K562 (cell line): ENCODE data around the gene PRTFDC1. TPM values are rescaled to one million over a fixed set of nuclear protein-coding genes. Genes with fewer than 3 reads are reported as not detected.

Source experiments
- BCOR ChIP-seq: fragments of 450-650 bp; IDR thresholded peaks from 2 replicates; pipeline ENCODE4 v1.6.1; 2016
- CSDE1 ChIP-seq, 2 experiments: fragments of 450-650 bp; IDR thresholded peaks; 2 replicates each; pipeline ENCODE4 v1.6.1; 2016; ENCODE audit warnings: mild to moderate bottlenecking in 1 of 2
- E2F3 ChIP-seq: fragments of 250-450 bp; sonication (Bioruptor Pico); IDR thresholded peaks from 2 replicates; pipeline ENCODE4 v1.4.0; 2020; ENCODE audit warnings: mild to moderate bottlenecking
- KDM2B ChIP-seq: fragments of 250-450 bp; sonication (Bioruptor Pico); IDR thresholded peaks from 2 replicates; pipeline ENCODE4 v1.8.0; 2021; ENCODE audit warnings: mild to moderate bottlenecking, moderate library complexity
- MCM2 ChIP-seq: fragments of 450-650 bp; IDR thresholded peaks from 2 replicates; pipeline ENCODE4 v1.6.1; 2017; ENCODE audit warnings: low read depth, mild to moderate bottlenecking
- NEUROD1 ChIP-seq: fragments of 150-350 bp; IDR thresholded peaks from 2 replicates; pipeline ENCODE4 v1.6.1; 2014; ENCODE audit warnings: borderline replicate concordance, low read length, low read depth; ENCODE audit not compliant: partially characterized antibody
- NFATC3 ChIP-seq: fragments of 450-650 bp; IDR thresholded peaks from 2 replicates; pipeline ENCODE4 v1.6.1; 2017; ENCODE audit warnings: mild to moderate bottlenecking
- NR1H2 ChIP-seq: sonication (generic); formaldehyde crosslinking; IDR thresholded peaks from 2 replicates; pipeline ENCODE4 v1.4.0; 2020; ENCODE audit warnings: mild to moderate bottlenecking, missing genetic modification reagents
- OTX1 ChIP-seq: fragments of 450-650 bp; formaldehyde crosslinking; IDR thresholded peaks from 2 replicates; pipeline ENCODE4 v1.4.0; 2022; ENCODE audit warnings: mild to moderate bottlenecking
- PPARD ChIP-seq: fragments of 250-450 bp; sonication (Bioruptor Pico); IDR thresholded peaks from 2 replicates; pipeline ENCODE4 v1.8.0; 2022; ENCODE audit warnings: inconsistent platforms, mild to moderate bottlenecking, moderate library complexity
- SAP30 ChIP-seq: fragments of 200-600 bp; sonication (generic); IDR thresholded peaks from 2 replicates; pipeline ENCODE4 v1.6.1; 2012; ENCODE audit warnings: borderline replicate concordance, low read depth, mild to moderate bottlenecking, moderate library complexity, low read length, control low read depth, inconsistent platforms; ENCODE audit not compliant: insufficient read depth, poor library complexity, severe bottlenecking
- SMARCA5 ChIP-seq: fragments of 450-650 bp; IDR thresholded peaks from 2 replicates; pipeline ENCODE4 v1.6.1; 2016
- STAT5A ChIP-seq: IDR thresholded peaks from 2 replicates; pipeline ENCODE4 v1.6.1; 2012; ENCODE audit warnings: low read length, inconsistent platforms, borderline replicate concordance
- ZNF217 ChIP-seq: sonication (generic); formaldehyde crosslinking; IDR thresholded peaks from 2 replicates; pipeline ENCODE4 v1.8.0; 2022; ENCODE audit warnings: mild to moderate bottlenecking, missing genetic modification reagents
- ZNF444 ChIP-seq: fragments of 250-450 bp; sonication (Bioruptor Pico); IDR thresholded peaks from 2 replicates; pipeline ENCODE4 v1.4.0; 2020; ENCODE audit warnings: mild to moderate bottlenecking, moderate library complexity
- ZNF561 ChIP-seq: fragments of 450-650 bp; formaldehyde crosslinking; conservative IDR thresholded peaks from 2 replicates; pipeline ENCODE4 v1.4.0; 2020; ENCODE audit warnings: mild to moderate bottlenecking, moderate library complexity
- ZNF586 ChIP-seq: fragments of 450-650 bp; formaldehyde crosslinking; conservative IDR thresholded peaks from 2 replicates; pipeline ENCODE4 v1.4.0; 2020; ENCODE audit warnings: mild to moderate bottlenecking, moderate library complexity
- ZNF696 ChIP-seq: fragments of 250-450 bp; sonication (Bioruptor Pico); conservative IDR thresholded peaks from 2 replicates; pipeline ENCODE4 v1.4.0; 2020; ENCODE audit warnings: mild to moderate bottlenecking, moderate library complexity
- polyA plus RNA-seq, 8 experiments: library from polyadenylated mRNA; depleted of rRNA in 4 of 8; stranded (reverse) in 5 of 8; unstranded in 3 of 8; fragments of >200 nt; fragmentation: Nextera tagmentation in 2 of 8; fragmentation: Illumina TruSeq in 1 of 8; extraction: Ambion mirVana in 2 of 8; extraction: Trizol in 1 of 8; gene quantifications; 2 replicates each; pipeline versions ENCODE4 v1.2.1 to v1.2.3, GENCODE V29; 2011 to 2014; ENCODE audit warnings: inconsistent platforms in 1 of 8, missing spikeins in 1 of 8
- total RNA-seq, 7 experiments: library from RNA; depleted of rRNA in 6 of 7; stranded (reverse); fragments of >200 nt in 6 of 7; fragmentation: Illumina TruSeq in 2 of 7; extraction: Trizol in 2 of 7; gene quantifications; 2 replicates each; pipeline versions ENCODE4 v1.2.1 to v1.2.3, GENCODE V29; 2011 to 2021; ENCODE audit warnings: low replicate concordance in 1 of 7
- TF ChIP-seq, protein P1 (sequence below): fragments of 450-650 bp; IDR thresholded peaks from 2 replicates; pipeline ENCODE4 v1.6.1; 2016; ENCODE audit warnings: mild to moderate bottlenecking, moderate library complexity
- TF ChIP-seq, protein P2 (sequence below): sonication (generic); formaldehyde crosslinking; IDR thresholded peaks from 2 replicates; pipeline ENCODE4 v1.8.0; 2022; ENCODE audit warnings: missing genetic modification reagents, mild to moderate bottlenecking, borderline replicate concordance

PRTFDC1 gene
- total and polyA plus RNA-seq, 9 of the 15 experiments (the other 6 are each of a cell fraction or from before 2014, with no cell fraction given), result 7.0 to 27.6 (median 10.0) TPM

DNA sequence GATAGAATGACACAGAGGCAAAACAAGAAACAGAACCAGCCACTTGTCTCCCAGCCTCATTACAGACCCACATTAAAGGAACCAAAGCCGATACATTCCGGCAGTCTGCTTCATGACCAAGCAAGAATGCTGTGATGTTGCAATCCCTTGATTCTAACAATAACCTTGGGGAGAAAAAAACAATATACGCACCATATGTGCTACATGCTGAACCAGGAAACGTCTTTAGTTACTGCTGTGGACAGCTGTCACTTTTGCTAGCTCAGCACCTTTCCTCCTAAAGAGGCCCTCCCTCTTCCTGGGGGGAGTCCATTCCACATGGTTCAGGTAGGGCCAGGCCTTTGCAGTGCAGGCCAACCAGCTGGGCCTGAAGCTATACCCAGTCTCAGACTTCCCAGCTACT lies 79.1 kb downstream of the PRTFDC1 start (continued):
- TF ChIP-seq, protein P1, sequence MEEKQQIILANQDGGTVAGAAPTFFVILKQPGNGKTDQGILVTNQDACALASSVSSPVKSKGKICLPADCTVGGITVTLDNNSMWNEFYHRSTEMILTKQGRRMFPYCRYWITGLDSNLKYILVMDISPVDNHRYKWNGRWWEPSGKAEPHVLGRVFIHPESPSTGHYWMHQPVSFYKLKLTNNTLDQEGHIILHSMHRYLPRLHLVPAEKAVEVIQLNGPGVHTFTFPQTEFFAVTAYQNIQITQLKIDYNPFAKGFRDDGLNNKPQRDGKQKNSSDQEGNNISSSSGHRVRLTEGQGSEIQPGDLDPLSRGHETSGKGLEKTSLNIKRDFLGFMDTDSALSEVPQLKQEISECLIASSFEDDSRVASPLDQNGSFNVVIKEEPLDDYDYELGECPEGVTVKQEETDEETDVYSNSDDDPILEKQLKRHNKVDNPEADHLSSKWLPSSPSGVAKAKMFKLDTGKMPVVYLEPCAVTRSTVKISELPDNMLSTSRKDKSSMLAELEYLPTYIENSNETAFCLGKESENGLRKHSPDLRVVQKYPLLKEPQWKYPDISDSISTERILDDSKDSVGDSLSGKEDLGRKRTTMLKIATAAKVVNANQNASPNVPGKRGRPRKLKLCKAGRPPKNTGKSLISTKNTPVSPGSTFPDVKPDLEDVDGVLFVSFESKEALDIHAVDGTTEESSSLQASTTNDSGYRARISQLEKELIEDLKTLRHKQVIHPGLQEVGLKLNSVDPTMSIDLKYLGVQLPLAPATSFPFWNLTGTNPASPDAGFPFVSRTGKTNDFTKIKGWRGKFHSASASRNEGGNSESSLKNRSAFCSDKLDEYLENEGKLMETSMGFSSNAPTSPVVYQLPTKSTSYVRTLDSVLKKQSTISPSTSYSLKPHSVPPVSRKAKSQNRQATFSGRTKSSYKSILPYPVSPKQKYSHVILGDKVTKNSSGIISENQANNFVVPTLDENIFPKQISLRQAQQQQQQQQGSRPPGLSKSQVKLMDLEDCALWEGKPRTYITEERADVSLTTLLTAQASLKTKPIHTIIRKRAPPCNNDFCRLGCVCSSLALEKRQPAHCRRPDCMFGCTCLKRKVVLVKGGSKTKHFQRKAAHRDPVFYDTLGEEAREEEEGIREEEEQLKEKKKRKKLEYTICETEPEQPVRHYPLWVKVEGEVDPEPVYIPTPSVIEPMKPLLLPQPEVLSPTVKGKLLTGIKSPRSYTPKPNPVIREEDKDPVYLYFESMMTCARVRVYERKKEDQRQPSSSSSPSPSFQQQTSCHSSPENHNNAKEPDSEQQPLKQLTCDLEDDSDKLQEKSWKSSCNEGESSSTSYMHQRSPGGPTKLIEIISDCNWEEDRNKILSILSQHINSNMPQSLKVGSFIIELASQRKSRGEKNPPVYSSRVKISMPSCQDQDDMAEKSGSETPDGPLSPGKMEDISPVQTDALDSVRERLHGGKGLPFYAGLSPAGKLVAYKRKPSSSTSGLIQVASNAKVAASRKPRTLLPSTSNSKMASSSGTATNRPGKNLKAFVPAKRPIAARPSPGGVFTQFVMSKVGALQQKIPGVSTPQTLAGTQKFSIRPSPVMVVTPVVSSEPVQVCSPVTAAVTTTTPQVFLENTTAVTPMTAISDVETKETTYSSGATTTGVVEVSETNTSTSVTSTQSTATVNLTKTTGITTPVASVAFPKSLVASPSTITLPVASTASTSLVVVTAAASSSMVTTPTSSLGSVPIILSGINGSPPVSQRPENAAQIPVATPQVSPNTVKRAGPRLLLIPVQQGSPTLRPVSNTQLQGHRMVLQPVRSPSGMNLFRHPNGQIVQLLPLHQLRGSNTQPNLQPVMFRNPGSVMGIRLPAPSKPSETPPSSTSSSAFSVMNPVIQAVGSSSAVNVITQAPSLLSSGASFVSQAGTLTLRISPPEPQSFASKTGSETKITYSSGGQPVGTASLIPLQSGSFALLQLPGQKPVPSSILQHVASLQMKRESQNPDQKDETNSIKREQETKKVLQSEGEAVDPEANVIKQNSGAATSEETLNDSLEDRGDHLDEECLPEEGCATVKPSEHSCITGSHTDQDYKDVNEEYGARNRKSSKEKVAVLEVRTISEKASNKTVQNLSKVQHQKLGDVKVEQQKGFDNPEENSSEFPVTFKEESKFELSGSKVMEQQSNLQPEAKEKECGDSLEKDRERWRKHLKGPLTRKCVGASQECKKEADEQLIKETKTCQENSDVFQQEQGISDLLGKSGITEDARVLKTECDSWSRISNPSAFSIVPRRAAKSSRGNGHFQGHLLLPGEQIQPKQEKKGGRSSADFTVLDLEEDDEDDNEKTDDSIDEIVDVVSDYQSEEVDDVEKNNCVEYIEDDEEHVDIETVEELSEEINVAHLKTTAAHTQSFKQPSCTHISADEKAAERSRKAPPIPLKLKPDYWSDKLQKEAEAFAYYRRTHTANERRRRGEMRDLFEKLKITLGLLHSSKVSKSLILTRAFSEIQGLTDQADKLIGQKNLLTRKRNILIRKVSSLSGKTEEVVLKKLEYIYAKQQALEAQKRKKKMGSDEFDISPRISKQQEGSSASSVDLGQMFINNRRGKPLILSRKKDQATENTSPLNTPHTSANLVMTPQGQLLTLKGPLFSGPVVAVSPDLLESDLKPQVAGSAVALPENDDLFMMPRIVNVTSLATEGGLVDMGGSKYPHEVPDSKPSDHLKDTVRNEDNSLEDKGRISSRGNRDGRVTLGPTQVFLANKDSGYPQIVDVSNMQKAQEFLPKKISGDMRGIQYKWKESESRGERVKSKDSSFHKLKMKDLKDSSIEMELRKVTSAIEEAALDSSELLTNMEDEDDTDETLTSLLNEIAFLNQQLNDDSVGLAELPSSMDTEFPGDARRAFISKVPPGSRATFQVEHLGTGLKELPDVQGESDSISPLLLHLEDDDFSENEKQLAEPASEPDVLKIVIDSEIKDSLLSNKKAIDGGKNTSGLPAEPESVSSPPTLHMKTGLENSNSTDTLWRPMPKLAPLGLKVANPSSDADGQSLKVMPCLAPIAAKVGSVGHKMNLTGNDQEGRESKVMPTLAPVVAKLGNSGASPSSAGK, result no peak
- TF ChIP-seq CSDE1 (IDR thresholded peaks at IDR 0.05), result no peak
- TF ChIP-seq, protein P2, sequence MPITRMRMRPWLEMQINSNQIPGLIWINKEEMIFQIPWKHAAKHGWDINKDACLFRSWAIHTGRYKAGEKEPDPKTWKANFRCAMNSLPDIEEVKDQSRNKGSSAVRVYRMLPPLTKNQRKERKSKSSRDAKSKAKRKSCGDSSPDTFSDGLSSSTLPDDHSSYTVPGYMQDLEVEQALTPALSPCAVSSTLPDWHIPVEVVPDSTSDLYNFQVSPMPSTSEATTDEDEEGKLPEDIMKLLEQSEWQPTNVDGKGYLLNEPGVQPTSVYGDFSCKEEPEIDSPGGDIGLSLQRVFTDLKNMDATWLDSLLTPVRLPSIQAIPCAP (CRISPR knock-in tag), result no peak
- TF ChIP-seq ZNF561 (CRISPR knock-in tag), result no peak
- TF ChIP-seq ZNF586, result no peak
- TF ChIP-seq E2F3 (CRISPR knock-in tag), result no peak
- no peak for TF ChIP-seq STAT5A
- no peak for TF ChIP-seq ZNF217 (CRISPR knock-in tag)
- TF ChIP-seq SAP30, result no peak
- no peak for TF ChIP-seq NFATC3
- no peak for TF ChIP-seq ZNF444 (CRISPR knock-in tag)
- TF ChIP-seq ZNF696 (CRISPR knock-in tag), result no peak
- TF ChIP-seq MCM2, result no peak
- TF ChIP-seq SMARCA5, result no peak
- TF ChIP-seq KDM2B (CRISPR knock-in tag), result no peak
- no peak for TF ChIP-seq OTX1 (CRISPR knock-in tag)
- no peak for TF ChIP-seq NEUROD1
- no peak for TF ChIP-seq PPARD (CRISPR knock-in tag)
- no peak for TF ChIP-seq NR1H2 (CRISPR knock-in tag)
- TF ChIP-seq BCOR, result no peak
